Lower lobe of right lung (tissue), 2 donors: ENCODE data around the gene C1orf198. TPM values are rescaled to one million over a fixed set of nuclear protein-coding genes. Genes with fewer than 3 reads are reported as not detected.

ENCODE experiments used
- ATAC-seq, 2 donors: fragments of 200-7000 bp; cut with Tn5 transposase; one replicate each; pipeline ENCODE4 v1.9.1; 2020 to 2022; ENCODE audit warnings: mild to moderate bottlenecking in 2 of 2, moderate library complexity in 2 of 2
- DNase-seq: peaks from one replicate; pipeline ENCODE4 v3.0.0-alpha.2; 2020
- H3K27ac ChIP-seq: fragments of 200-600 bp; one replicate; pipeline ENCODE4 v1.8.0; 2022
- H3K27me3 ChIP-seq: fragments of 200-600 bp; one replicate; pipeline ENCODE4 v1.8.0; 2022; ENCODE audit warnings: low read depth
- H3K36me3 ChIP-seq: fragments of 200-600 bp; one replicate; pipeline ENCODE4 v1.8.0; 2022; ENCODE audit warnings: mild to moderate bottlenecking
- H3K4me1 ChIP-seq: fragments of 200-600 bp; one replicate; pipeline ENCODE4 v1.8.0; 2022
- H3K4me3 ChIP-seq: fragments of 200-600 bp; one replicate; pipeline ENCODE4 v1.8.0; 2022; ENCODE audit warnings: mild to moderate bottlenecking
- H3K9me3 ChIP-seq: fragments of 200-600 bp; one replicate; pipeline ENCODE4 v1.8.0; 2022
- CTCF ChIP-seq: fragments of 200-600 bp; IDR thresholded peaks from one replicate; pipeline ENCODE4 v1.8.0; 2022; ENCODE audit warnings: antibody characterized with exemption, mild to moderate bottlenecking
- intact Hi-C: fragments of 100-400 bp; cut with DNase I; formaldehyde crosslinking; loops from one replicate; pipeline ENCODE4 v1.11.0; 2022
- total RNA-seq: library from RNA; stranded (reverse); fragmentation: NEBNext Ultra II Directional; extraction: Animal tissue kit (Norgen Biotek cat#: 25700); gene quantifications from one replicate; pipeline ENCODE4 v1.2.1, GENCODE V29; 2021
- donor health status: DM: no; HTN: yes; CAD: no; lungs with severe emphysema.

Gene C1orf198
- total RNA-seq, 1 donor from 2014 or later, result 101 TPM

DNA sequence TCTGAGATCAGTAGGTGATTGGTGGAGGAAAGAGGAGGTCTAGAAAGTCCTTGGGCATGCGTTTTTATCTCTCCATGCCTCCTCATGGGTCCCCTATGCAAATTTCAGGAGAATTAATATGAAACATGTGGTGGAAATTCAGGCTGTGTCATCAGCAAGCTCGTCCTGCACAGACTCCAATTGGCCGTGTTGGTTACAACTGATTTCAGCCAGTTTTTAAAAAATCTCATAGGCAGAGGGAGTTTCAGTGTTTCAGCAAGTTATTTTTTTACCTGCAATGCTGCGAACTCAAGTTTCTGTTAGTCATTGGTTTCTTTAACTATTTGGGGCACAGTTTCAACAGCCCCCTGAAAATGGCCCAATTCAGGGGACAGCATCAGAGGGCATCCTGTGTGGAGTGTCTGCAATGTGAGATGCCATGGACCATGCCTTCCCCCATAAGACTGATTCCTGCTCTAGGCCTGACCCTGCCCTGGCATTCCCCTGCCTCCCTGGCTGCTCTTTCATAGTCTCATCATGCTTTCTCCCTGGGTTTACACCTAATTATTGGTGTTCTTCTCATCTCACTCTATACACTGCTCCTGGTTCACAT lies 59.9 kb downstream of the C1orf198 start:
- no peak for TF ChIP-seq CTCF
- no peaks in the 10 kb centered on the region for H3K9me3 ChIP-seq
- H3K27me3 ChIP-seq, result no peaks in the 10 kb centered on the region
- ATAC-seq (no peak), DNase-seq (no peak)
- H3K27ac ChIP-seq, result no peak overlapping the region
- H3K4me1 ChIP-seq, result no peaks in the 10 kb centered on the region
- intact Hi-C loops, result no loop called here
- H3K36me3 ChIP-seq, result no peaks in the 10 kb centered on the region
- H3K4me3 ChIP-seq, result no peak overlapping the region

GRCh38 chr1:230807561-230808280 lies 60.6 kb downstream of the C1orf198 start:
- no peak for ATAC-seq
- DNase-seq, result no peak
- Histone ChIP-seq H3K4me3 (no peak overlapping the region), H3K36me3 (no peaks in the 10 kb centered on the region), H3K9me3 (no peaks in the 10 kb centered on the region), H3K27me3 (no peaks in the 10 kb centered on the region), H3K27ac (no peak overlapping the region), H3K4me1 (no peaks in the 10 kb centered on the region)
- no peak for TF ChIP-seq CTCF
- intact Hi-C loops, result no loop called here

GRCh38 chr1:230807029-230807428 lies 61.3 kb downstream of the C1orf198 start:
- no peak for ATAC-seq
- no peak overlapping the region for H3K27ac ChIP-seq

DNA sequence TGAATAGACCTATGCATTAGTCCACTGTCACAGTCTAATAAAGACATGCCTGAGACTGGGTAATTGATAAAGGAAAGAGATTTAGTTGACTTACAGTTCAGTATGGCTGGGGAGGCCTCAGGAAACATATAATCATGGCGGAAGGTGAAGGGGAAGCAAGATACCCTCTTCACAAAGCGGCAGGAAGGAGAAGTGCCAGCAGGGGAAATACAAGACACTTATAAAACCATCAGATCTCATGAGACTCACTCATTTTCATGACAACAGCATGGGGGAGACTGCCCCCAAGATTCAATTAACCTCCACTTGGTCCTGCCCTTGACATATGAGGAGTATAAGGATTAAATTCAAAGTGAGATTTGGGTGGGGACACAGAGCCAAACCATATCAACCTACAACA lies 61.8 kb downstream of the C1orf198 start:
- Histone ChIP-seq H3K27me3 (no peaks in the 10 kb centered on the region), H3K4me3 (no peak overlapping the region), H3K4me1 (no peaks in the 10 kb centered on the region), H3K27ac (no peak overlapping the region), H3K36me3 (peaks cover 4% of the 10 kb centered on the region), H3K9me3 (no peaks in the 10 kb centered on the region)
- intact Hi-C loops, result no loop called here
- ATAC-seq (no peak), DNase-seq (no peak)
- TF ChIP-seq CTCF, result no peak

More at GRCh38 chr1:230807029-230807428, 61.3 kb downstream of the C1orf198 start:
- Histone ChIP-seq H3K9me3 (no peaks in the 10 kb centered on the region), H3K36me3 (peaks cover 2% of the 10 kb centered on the region), H3K4me3 (no peak overlapping the region), H3K27me3 (no peaks in the 10 kb centered on the region), H3K4me1 (no peaks in the 10 kb centered on the region)
- intact Hi-C loops, result no loop called here
- DNase-seq, result no peak
- TF ChIP-seq CTCF, result no peak

DNA sequence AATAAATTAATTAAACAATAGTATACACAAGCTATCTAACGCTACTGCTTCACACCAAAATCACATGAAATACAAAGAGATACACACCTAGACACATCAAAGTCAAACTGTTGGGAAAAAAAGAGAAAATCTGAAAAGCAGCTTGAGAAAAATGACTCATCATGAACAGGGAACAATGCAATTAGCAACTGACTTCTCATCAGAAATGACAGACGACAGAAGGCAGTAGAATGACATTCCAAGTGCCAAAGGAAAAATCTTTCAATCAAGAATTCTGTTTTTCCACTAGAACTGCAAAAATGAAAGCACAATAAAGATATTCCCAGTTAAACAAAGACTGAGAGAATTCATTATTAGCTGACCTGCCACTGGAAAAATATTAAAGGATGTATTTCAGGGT lies 63.9 kb downstream of the C1orf198 start:
- H3K36me3 ChIP-seq, result peaks cover 4% of the 10 kb centered on the region
- no peak overlapping the region for H3K4me3 ChIP-seq
- DNase-seq (no peak), ATAC-seq (no peak)
- no peaks in the 10 kb centered on the region for H3K27me3 ChIP-seq
- TF ChIP-seq CTCF, result no peak
- no peak overlapping the region for H3K27ac ChIP-seq
- no peaks in the 10 kb centered on the region for H3K4me1 ChIP-seq
- intact Hi-C loops, result no loop called here
- no peaks in the 10 kb centered on the region for H3K9me3 ChIP-seq
